Type B pancreatic cell (in vitro differentiated cells): ENCODE data around the gene PRR3. TPM values are rescaled to one million over a fixed set of nuclear protein-coding genes. Genes with fewer than 3 reads are reported as not detected.

Experiments used
- DNase-seq: peaks from one replicate; pipeline ENCODE4 v3.0.0; 2021; ENCODE audit warnings: mixed read lengths; ENCODE audit not compliant: unreplicated experiment; ENCODE audit errors: extremely low spot score
- H3K27ac Mint-ChIP-seq: 2 replicates; pipeline ENCODE4 v1.8.0; 2021; ENCODE audit warnings: mild to moderate bottlenecking, mixed read lengths
- H3K27me3 Mint-ChIP-seq: 2 replicates; pipeline ENCODE4 v1.8.0; 2021; ENCODE audit warnings: mixed read lengths
- H3K36me3 Mint-ChIP-seq: 2 replicates; pipeline ENCODE4 v1.8.0; 2021; ENCODE audit warnings: mixed read lengths
- H3K4me1 Mint-ChIP-seq: one replicate; pipeline ENCODE4 v1.8.0; 2021; ENCODE audit warnings: mixed read lengths; ENCODE audit not compliant: unreplicated experiment
- H3K4me3 Mint-ChIP-seq: 2 replicates; pipeline ENCODE4 v1.8.0; 2021; ENCODE audit warnings: mild to moderate bottlenecking, mixed read lengths
- H3K9me3 Mint-ChIP-seq: 2 replicates; pipeline ENCODE4 v1.8.0; 2021; ENCODE audit warnings: mixed read lengths
- total RNA-seq: library from RNA; stranded (reverse); gene quantifications from 2 replicates; pipeline ENCODE4 v1.2.1, GENCODE V29; 2021; ENCODE audit warnings: low replicate concordance
- TF ChIP-seq, protein P1 (sequence below): fragments of 200-600 bp; sonication (generic); conservative IDR thresholded peaks from 2 replicates; pipeline ENCODE4 v1.5.0; 2021; ENCODE audit warnings: antibody characterized with exemption, mild to moderate bottlenecking

The PRR3 gene
- total RNA-seq, 1 donor from 2014 or later, result 32.5 TPM

DNA sequence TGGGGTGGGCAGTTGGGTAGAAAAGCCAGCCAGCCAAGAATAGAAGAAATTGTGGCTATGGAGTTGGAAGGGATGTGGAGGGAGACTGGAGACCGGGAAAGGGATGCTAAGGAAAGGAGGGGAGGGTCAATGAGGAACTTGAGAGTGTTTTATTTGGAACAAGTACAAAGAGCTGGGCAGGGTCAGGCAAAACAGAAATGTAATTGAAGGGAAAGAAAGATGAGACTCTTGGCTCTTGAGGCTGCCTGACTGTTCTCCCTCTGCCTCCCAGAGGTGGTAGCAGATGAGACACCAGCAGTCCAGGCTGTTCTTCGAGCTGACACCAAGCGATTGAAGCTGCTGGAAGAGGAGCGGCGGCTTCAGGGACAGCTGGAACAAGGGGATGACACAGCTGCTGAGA, 26.8 kb downstream of the PRR3 start:
- DNase-seq, result no peak
- no peaks in the 10 kb centered on the region for H3K9me3 Mint-ChIP-seq
- H3K27me3 Mint-ChIP-seq, result no peaks in the 10 kb centered on the region
- peaks cover 32% of the 10 kb centered on the region for H3K36me3 Mint-ChIP-seq
- H3K27ac Mint-ChIP-seq, result no peak overlapping the region
- no peak overlapping the region for H3K4me3 Mint-ChIP-seq
- TF ChIP-seq, protein P1, sequence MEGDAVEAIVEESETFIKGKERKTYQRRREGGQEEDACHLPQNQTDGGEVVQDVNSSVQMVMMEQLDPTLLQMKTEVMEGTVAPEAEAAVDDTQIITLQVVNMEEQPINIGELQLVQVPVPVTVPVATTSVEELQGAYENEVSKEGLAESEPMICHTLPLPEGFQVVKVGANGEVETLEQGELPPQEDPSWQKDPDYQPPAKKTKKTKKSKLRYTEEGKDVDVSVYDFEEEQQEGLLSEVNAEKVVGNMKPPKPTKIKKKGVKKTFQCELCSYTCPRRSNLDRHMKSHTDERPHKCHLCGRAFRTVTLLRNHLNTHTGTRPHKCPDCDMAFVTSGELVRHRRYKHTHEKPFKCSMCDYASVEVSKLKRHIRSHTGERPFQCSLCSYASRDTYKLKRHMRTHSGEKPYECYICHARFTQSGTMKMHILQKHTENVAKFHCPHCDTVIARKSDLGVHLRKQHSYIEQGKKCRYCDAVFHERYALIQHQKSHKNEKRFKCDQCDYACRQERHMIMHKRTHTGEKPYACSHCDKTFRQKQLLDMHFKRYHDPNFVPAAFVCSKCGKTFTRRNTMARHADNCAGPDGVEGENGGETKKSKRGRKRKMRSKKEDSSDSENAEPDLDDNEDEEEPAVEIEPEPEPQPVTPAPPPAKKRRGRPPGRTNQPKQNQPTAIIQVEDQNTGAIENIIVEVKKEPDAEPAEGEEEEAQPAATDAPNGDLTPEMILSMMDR, result no peak
- no peaks in the 10 kb centered on the region for H3K4me1 Mint-ChIP-seq

DNA sequence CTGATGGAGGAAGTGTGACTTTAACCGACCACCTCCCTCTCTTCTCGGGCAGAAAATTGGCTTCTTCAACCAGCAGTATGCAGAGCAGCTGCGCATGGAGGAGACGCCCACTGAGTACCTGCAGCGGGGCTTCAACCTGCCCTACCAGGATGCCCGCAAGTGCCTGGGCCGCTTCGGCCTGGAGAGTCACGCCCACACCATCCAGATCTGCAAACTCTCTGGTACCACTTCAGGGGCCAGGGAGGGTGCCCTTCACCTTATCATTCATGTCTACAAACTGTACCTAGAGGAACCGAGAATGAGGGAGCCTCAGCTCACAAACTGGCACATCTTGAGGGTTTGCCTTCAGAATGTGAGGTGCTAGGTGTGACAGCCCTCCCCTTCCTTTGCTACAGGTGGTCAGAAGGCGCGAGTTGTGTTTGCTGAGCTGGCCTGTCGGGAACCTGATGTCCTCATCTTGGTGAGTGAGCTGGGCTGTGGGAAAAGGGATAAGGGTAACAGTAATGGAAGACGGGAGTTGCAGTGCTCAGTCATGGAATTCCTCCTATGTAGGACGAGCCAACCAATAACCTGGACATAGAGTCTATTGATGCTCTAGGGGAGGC, 32.8 kb downstream of the PRR3 start:
- H3K4me1 Mint-ChIP-seq, result peaks cover 14% of the 10 kb centered on the region
- H3K4me3 Mint-ChIP-seq, result no peak overlapping the region
- H3K27ac Mint-ChIP-seq, result peak overlapping the region; percentile 93
- TF ChIP-seq, protein P1, result no peak
- no peaks in the 10 kb centered on the region for H3K27me3 Mint-ChIP-seq
- peaks cover 44% of the 10 kb centered on the region for H3K36me3 Mint-ChIP-seq
- DNase-seq, result no peak
- no peaks in the 10 kb centered on the region for H3K9me3 Mint-ChIP-seq

DNA sequence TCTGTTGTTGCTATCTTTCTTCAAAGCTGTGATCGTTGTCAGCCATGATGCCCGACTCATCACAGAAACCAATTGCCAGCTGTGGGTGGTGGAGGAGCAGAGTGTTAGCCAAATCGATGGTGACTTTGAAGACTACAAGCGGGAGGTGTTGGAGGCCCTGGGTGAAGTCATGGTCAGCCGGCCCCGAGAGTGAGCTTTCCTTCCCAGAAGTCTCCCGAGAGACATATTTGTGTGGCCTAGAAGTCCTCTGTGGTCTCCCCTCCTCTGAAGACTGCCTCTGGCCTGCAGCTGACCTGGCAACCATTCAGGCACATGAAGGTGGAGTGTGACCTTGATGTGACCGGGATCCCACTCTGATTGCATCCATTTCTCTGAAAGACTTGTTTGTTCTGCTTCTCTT, 33.4 kb downstream of the PRR3 start:
- Mint-ChIP-seq H3K9me3 (no peaks in the 10 kb centered on the region), H3K36me3 (peaks cover 40% of the 10 kb centered on the region), H3K4me3 (peak overlapping the region; percentile 57), H3K4me1 (peaks cover 14% of the 10 kb centered on the region), H3K27ac (peak overlapping the region; percentile 93), H3K27me3 (no peaks in the 10 kb centered on the region)
- no peak for DNase-seq
- TF ChIP-seq, protein P1, result no peak

DNA sequence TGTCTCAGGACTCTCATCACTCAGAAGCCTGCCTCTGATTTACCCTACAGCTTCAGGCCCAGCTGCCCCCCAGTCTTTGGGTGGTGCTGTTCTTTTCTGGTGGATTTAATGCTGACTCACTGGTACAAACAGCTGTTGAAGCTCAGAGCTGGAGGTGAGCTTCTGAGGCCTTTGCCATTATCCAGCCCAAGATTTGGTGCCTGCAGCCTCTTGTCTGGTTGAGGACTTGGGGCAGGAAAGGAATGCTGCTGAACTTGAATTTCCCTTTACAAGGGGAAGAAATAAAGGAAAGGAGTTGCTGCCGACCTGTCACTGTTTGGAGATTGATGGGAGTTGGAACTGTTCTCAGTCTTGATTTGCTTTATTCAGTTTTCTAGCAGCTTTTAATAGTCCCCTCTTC, 33.9 kb downstream of the PRR3 start:
- peaks cover 14% of the 10 kb centered on the region for H3K4me1 Mint-ChIP-seq
- H3K9me3 Mint-ChIP-seq, result no peaks in the 10 kb centered on the region
- H3K27ac Mint-ChIP-seq, result peak overlapping the region; percentile 93
- TF ChIP-seq, protein P1, result no peak
- DNase-seq, result no peak
- peak overlapping the region; percentile 57 for H3K4me3 Mint-ChIP-seq
- H3K36me3 Mint-ChIP-seq, result peaks cover 38% of the 10 kb centered on the region
- H3K27me3 Mint-ChIP-seq, result no peaks in the 10 kb centered on the region

DNA sequence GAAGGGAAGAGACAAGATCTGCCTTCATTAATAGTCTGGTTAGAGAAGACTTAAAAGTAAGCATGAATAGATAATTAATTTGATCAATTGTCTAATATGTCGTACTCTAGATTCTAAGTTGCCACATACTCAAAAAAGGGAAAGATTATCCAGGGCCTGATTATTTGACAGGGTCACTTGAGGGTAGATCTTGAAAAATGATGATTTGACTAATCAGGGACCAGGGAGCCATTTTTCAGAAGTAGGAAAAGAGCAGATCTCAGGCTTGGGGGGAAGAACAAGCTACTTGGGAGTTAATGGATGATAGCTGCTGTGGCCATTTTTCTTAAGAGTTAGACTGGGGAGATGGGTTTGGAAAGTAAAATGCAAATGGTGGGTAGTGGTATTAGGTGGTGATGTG, 35.2 kb downstream of the PRR3 start:
- Mint-ChIP-seq H3K4me1 (peaks cover 17% of the 10 kb centered on the region), H3K27me3 (no peaks in the 10 kb centered on the region), H3K27ac (peak overlapping the region; percentile 61), H3K9me3 (no peaks in the 10 kb centered on the region), H3K4me3 (peak overlapping the region; percentile 10), H3K36me3 (peaks cover 36% of the 10 kb centered on the region)
- DNase-seq, result no peak
- TF ChIP-seq, protein P1, result no peak
